Stimulated activated CD4-positive, alpha-beta T cell treated with anti-CD3 and anti-CD28 coated beads, Interleukin-1b, Interleukin-23, amount 100 ng/mL, for 48 hours (primary cell): ENCODE measurements around the gene SLC38A4.
"Not testable (repeated sequence)": the region's sequence is repeated elsewhere in the genome, so short reads cannot be mapped to it uniquely, and the experiment has no call there.

ENCODE experiments used
- DNase-seq: peaks from one replicate; pipeline ENCODE4 v3.0.0-alpha.2; 2020

Gene SLC38A4

DNA sequence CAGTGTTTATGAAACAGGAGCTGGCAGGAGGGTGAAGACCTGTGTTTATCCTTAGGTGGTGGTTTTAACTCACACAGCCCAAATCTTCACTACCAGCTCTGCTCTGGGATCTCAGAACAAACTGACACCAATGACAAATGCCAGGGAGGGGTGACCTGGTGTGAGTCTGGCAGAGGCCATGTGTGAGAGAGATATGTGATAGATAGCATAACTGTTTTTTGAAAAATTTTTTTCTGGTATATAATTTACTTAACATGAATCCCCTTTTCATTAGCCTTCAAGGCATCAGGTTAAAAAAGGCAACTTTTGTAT lies 51.5 kb downstream of the SLC38A4 start:
- DNase-seq, result no peak

DNA sequence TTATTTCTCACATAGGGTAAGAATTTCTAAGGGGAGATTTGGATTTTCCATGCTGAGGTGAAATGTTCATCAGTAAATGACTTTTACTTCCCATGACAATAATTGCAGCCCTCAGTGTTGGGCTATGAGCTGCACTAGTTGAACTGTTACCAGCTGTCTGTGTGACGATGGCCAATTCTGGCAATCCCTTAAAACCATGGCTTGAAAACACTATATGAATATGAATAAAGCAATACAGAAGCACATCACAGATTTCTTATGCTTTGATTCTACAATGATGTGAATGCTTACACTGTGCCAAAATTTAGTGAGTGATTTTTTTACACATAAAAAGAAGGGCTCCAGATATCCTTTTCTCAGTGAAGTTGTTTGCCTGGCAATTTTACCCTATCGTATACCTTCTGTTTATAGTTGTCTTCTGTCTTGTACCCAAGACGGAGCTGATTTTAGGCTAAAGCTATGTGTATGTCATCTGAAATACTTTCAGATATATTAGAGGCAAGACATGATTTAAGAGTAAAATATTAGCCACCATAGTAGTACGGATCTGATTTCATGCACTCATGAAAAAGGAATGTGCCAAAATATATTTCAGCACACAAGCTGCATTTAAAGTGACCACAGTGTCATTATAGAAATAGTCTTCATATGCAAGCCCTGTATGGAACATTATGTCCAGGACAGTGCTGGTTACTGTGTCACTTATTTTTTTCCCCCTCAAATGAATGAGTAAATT lies 52.0 kb downstream of the SLC38A4 start:
- DNase-seq, result no peak

DNA sequence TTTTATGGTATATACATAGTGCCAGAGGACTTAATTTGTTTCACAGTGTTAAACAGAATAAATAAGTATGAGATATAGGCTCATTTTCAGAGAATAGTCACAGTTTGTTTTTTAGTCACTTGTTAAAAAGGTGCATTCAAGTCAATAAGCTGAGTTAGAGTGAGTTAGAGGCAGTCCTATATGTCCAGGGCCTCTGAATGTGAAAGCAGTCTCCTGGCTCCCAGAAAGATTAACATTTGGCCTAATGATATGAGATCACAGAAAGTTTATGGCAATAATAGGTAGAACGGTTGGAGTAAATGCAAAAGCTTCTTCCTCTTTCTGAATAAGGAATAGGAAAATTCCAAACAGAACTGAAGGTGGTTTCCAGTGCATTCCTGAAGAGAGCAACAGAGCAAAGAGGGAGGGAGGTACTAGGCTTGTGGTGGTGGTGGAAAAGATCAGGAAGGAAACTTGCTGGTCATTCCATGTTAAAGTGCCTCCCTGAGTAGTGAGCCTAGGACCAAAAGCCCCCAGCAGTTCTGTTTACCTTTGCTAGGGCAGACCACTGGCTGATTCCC lies 54.4 kb downstream of the SLC38A4 start:
- no peak for DNase-seq

DNA sequence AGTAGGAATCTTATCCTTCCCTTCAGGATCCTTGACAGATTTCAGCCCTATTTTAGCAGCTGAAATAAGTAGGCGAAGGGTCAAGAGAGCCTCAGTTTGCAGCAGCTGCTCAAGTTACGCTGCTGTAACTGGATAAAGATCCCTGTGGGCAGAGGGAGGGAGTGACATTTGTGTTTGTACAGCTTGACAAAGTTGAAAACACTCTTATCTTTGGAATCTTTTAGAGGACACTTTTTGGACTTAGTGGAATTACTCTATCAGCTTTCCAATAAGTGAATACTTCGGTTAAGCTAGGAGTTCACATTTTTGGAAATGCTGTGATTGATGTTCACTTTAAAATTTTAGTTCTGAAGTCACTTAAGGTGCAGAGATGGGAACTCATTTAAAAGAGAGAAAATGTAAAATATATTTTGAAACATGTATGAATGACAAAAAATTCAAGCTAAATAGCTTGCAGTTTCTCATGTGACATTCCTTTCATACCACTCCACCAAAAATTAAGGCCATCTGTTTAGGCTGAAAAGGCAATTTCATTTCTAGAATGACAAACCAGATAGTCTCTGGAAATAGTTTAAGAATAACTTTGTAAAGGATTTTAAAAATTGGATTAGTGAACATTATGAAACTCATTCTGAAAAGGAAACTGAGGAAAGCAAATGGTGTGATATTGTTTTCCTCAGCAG lies 55.2 kb downstream of the SLC38A4 start:
- no peak for DNase-seq

DNA sequence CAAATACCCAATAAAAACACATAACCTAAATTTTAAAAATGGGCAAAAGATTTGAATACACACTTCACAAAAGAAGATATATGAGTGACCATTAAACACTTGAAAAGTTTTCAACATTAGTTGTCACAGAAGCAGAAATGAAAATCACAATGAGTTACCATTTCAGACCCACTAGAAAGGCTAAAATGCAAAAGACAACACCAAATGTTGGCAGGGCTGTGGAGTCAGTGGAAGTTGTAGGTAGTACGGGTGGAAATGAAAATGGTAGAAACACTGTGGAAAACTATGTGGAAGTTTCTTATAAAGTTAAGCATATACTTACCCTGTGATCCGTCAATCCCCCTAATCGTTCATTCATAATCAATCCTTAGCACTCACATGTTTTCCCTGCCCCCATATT lies 61.8 kb downstream of the SLC38A4 start:
- no peak for DNase-seq

DNA sequence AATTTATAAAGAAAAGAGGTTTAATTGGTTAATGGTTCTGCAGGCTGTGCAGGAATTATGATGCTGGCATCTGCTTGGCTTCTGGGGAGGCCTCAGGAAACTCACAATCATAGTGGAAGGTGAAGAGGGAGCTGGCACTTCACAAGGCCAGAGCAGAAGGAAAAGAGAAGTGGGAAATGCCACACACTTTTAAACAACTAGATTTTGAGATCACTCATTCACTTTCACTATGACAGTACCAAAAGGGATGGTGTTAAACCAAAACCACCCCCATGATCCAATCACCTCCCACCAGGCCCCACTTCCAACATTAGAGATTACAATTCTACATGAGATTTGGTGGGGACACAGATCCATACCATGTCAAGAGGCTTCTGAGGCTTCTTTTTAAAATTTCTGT lies 62.6 kb downstream of the SLC38A4 start:
- DNase-seq, result no peak

DNA sequence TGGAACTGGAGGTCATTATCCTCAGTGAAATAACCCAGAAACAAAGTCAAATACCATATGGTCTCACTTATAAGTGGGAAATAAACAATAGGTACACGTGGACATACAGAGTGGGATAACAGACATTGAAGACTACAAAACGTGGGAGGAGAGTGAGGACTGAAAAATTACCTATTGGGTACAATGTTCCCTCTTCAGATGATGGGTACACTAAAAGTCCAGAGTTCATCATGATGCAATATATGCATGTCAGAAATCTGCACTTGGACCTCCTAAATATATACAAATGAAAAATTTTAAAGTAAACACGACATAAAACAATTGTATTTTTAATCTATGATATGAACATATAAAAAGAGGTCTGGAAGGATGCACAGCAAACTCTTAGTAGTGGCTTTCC lies 71.2 kb downstream of the SLC38A4 start:
- no peak for DNase-seq

DNA sequence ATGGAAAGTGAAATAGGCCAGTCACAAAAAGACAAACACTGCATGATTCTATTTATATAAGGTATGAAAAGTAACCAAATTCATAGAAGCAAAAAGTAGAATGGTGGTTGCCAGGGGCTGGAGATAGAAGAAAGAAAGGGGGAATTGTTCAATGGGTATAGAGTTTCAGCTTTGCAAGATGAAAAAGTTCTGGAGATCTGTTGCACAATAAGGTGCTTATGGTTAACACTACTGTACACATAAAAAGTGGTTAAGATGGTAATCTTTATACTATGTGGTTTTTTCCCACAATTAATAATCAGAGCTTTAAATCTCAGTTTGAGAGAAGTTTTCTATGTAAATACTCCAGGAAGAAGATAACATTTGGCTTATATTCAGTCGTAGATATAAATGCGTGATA lies 73.4 kb downstream of the SLC38A4 start:
- DNase-seq, result no peak

DNA sequence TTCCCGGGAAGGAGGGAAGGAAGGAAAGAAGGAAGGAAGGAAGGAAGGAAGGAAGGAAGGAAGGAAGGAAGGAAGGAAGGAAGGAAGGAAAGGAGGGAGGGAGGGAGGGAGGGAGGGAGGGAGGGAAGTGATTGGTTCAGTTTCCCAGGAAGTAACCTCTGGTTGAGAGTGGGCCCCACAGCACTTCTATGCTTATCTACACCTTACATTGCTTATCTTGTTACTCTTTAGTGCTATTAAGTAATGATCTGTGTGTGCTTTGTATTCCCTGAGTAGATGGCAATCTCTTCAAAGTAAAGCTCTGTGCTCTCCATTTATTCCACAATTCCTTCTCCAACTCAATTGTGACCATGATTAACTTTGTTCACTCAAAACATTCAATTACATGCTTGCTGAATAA lies 74.6 kb downstream of the SLC38A4 start:
- DNase-seq, result no peak

DNA sequence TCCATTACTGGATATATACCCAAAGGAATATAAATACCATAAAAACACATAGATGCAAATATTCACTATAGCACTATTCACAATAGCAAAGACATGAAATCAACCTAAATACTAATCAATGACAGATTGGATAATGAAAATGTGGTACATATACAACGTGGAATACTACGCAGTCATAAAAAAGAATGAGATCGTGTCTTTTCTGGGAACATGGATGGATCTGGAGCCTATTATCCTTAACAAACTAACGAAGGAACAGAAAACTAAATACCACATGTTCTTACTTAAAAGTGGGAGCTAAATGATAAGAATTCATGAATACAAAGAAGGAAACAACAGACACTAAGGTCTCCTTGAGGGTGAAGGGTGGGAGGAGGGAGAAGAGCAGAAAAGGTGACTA lies 76.5 kb downstream of the SLC38A4 start:
- DNase-seq, result no peak

DNA sequence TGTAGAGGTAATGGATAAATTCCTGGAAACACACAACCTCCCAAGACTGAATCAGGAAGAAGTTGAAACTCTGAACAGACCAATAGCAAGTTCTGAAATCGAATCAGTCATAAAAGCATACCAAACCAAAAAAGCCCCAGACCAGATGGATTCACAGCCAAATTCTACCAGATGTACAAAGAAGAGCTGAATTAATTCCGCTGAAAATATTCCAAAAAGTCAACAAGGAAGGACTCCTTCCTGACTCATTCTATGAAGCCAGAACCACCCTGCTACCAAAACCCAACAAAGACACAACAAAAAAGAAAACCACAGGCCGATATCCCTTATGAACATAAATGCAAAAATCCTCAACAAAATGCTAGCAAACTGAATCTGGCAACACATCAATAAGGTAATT lies 81.5 kb downstream of the SLC38A4 start:
- no peak for DNase-seq

DNA sequence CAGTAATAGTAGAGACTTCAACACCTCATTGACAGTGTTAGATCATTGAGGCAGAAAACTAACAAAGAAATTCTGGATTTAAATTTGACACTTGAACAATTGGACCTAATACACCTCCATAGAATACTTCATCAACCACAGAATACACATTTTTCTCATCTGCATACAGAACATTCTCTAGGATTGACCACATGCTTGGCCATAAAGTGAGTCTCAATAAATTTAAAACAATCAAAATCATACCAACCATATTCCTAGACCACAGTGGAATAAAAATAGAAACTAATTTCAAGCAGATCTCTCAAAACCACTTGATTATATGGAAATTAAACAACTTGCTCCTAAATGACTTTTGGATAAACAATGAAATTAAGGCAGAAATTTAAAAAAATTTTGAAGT lies 82.3 kb downstream of the SLC38A4 start:
- DNase-seq, result no peak

DNA sequence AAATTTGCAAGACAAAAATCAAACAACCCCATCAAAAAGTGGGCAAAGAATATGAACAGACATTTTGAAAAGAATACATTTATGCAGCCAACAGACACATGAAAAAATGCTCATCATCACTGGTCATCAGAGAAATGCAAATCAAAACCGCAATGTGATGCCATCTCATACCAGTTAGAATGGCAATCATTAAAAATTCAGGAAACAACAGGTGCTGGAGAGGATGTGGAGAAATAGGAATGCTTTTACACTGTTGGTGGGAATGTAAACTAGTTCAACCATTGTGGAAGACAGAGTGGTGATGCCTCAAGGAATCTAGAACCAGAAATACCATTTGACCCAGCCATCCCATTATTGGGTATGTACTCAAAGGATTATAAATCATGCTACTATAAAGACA lies 83.5 kb downstream of the SLC38A4 start:
- DNase-seq, result not testable (repeated sequence)

DNA sequence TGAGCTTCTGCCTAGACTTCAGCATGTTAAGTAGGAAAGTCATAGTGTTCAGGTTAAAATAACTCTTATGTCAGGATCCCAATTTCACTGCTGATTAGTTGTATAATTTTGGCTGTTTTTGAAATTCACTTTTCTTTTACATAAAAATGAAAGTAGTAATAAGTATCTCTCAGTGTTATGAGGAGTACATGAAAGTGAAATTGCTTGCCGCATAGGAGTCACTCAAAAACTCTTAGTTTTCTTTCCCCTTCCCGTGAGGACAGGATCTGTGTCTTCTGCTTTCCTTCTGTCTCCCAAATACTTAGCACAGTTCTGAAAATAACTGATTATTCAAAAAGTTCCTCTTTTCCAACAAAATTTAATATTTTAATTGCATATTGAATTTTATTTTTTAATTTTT lies 100.5 kb downstream of the SLC38A4 start:
- DNase-seq, result no peak

DNA sequence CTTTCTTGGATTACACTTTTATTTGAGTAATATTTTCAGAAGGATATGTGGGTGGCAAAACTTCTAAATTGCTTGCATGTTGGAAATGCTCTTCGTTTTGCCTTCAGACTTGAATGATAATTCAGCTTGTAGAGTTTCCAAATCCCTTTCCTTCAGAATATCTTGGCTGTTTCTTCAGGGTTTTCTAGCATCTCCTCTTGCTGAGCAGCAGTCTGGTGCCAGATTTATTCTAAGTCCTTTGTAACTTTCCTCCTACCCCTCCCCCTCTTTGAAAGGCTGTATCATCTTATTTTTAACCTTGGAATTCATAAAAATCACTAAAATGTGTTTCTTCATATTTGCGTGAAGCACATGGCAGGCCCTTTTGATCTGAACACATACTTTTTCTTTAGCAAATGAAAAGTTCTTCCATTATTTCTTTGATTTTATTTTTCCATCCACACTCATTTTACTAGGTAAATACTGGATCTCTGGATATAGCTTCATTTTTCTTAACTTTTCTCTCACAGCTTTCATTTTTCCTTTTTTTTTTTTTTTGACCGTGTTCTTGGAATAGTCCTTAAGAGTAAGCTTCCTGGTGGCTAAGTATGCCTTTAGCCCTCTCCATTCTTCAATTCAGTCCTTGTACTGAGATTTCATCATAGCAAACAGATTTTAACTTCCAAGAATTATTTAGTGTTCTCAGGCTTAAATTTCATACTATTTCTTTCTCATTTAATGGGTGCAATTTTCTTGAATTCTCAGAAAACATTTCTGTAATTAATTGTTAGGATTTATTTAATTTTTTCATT lies 102.0 kb downstream of the SLC38A4 start:
- DNase-seq, result no peak

DNA sequence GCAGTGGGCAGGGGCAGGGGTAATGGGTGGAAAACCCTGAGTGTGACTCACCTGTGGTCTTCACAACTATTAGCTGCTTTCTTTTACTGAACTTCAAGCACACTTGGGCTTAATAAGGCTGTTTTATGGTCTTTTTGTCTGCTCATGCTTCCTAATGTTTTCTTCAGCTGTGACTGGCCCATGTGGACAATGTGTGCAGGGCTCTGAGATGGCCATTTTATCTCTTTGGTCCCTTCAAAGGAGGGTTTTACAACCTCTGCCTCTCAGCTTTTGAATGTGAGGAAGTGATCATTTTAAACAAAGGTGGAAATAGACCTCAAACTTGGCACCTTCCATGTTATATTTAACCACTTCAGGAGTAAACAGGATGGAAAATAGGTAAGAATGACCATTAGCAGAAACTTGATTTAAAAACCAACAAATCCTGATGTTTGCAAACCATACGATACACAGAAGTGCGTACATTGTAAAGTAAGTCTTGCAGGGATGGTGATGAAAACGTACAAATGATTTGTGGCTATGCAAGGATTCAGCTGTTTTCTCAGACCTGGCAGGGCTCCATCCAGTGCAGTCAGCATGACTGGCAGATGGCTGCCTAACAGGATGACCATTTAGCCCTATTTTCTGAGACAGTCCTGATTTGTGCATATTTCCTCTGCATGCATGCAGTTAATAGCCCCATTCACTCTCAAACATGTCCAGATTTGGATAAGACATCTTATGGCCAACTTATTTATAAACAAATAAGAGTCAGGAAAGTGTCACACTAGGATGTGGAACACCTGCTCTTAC lies 103.2 kb downstream of the SLC38A4 start:
- DNase-seq, result no peak

DNA sequence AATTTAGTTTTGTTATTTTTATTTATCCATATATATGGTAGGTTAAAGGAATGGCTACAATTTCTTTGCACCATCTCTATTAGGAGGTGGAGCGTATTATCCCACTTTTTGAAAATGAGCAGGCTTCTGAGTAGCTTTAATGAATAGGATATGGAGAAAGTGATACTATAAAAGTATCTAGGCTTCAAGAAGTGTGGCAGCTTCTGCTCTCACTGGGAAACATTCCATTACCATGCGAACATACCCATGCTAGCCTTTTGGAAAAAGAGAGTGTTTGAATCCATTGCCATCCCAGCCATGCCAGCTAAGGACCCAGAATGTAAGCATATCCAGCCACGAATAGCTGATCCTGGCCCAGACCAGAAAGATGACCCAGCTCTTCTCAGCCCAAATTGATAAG lies 107.3 kb downstream of the SLC38A4 start:
- no peak for DNase-seq

DNA sequence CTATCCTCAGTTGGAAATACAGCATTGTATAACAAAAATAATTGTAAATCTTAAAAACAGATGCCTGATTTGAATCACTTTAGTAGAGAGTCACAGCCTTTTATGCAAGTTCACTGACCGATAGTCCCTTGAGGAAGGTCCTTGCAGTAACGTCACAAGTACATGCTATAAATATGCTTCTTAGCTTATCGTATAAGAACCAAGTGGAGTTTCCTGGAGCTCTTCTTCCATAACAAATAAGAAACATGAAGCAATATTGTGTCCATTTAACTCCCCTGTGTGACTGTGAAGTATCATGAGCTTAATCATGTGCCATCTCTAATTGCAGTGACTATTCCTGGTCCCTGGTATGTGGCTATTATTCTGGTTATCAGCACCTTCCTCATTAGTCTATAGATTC lies 107.9 kb downstream of the SLC38A4 start:
- no peak for DNase-seq

DNA sequence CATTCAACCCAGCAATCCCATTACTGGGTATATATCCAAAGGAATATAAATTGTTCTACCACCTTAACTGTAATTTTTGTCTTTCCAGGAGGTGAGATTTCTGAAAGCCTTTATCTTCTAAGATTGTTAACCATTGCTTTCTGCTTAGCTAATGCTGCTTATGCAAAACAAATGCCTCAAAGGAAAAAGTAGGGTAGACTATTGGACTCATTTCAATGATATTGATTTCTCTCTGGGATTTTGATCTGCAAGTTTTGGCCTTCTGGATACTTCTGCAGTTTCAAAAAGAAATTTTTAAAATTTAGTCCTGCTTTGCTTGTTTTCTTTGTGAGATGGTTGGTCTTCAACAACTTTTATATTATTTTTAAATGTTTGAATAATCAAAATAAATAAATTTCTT lies 108.6 kb downstream of the SLC38A4 start:
- DNase-seq, result no peak
